WTC11 (cell line): ENCODE results near the gene PXK. TPM values are rescaled to one million over a fixed set of nuclear protein-coding genes. Genes with fewer than 3 reads are reported as not detected.

Experiments
- ATAC-seq: fragments of 200-7000 bp; cut with Tn5 transposase; 2 replicates; pipeline ENCODE4 v1.10.0; 2021; ENCODE audit warnings: mild to moderate bottlenecking, moderate library complexity
- CTCF ChIA-PET: fragments of 300-600 bp; sonication (Branson Sonifier 250); formaldehyde crosslinking; loops from one replicate; lab custom pipeline; 2021; ENCODE audit warnings: antibody characterized with exemption; lab: Charles Lee
- POLR2A ChIA-PET: fragments of 350-600 bp; sonication (Branson Sonifier 250); formaldehyde crosslinking; loops from one replicate; lab custom pipeline; 2021; ENCODE audit warnings: antibody characterized with exemption; lab: Charles Lee
- DNase-seq: peaks from one replicate; pipeline ENCODE4 v3.0.0; 2021; ENCODE audit warnings: low spot score
- H3K27ac Mint-ChIP-seq: 2 replicates; pipeline ENCODE4 v1.8.0; 2021; ENCODE audit warnings: mixed read lengths
- H3K27me3 Mint-ChIP-seq: 2 replicates; pipeline ENCODE4 v1.8.0; 2021; ENCODE audit warnings: low read depth, mild to moderate bottlenecking, moderate library complexity, mixed read lengths
- H3K36me3 Mint-ChIP-seq: 2 replicates; pipeline ENCODE4 v1.8.0; 2021; ENCODE audit warnings: mixed read lengths
- H3K4me1 Mint-ChIP-seq: 2 replicates; pipeline ENCODE4 v1.8.0; 2022; ENCODE audit warnings: mixed read lengths
- H3K4me3 Mint-ChIP-seq: 2 replicates; pipeline ENCODE4 v1.8.0; 2021; ENCODE audit warnings: mild to moderate bottlenecking, moderate library complexity, mixed read lengths
- H3K9me3 Mint-ChIP-seq: 2 replicates; pipeline ENCODE4 v1.8.0; 2021; ENCODE audit warnings: mixed read lengths
- ATF1 ChIP-seq: sonication (generic); formaldehyde crosslinking; IDR thresholded peaks from 2 replicates; pipeline ENCODE4 v1.8.1; 2023; ENCODE audit warnings: mild to moderate bottlenecking, moderate library complexity, missing genetic modification reagents
- ATF2 ChIP-seq: sonication (generic); formaldehyde crosslinking; IDR thresholded peaks from 2 replicates; pipeline ENCODE4 v1.8.1; 2022; ENCODE audit warnings: low read depth, missing genetic modification reagents, borderline replicate concordance
- E2F5 ChIP-seq: sonication (generic); formaldehyde crosslinking; IDR thresholded peaks from 2 replicates; pipeline ENCODE4 v1.8.1; 2022; ENCODE audit warnings: mild to moderate bottlenecking, moderate library complexity, missing genetic modification reagents
- ESRRA ChIP-seq: sonication (generic); formaldehyde crosslinking; IDR thresholded peaks from 2 replicates; pipeline ENCODE4 v1.8.1; 2022; ENCODE audit warnings: mild to moderate bottlenecking, missing genetic modification reagents, borderline replicate concordance
- FOXJ3 ChIP-seq: sonication (generic); formaldehyde crosslinking; IDR thresholded peaks from 2 replicates; pipeline ENCODE4 v1.9.0; 2021; ENCODE audit warnings: missing genetic modification reagents, mild to moderate bottlenecking, borderline replicate concordance
- GRHL2 ChIP-seq: fragments of 250-450 bp; sonication (Bioruptor Pico); IDR thresholded peaks from 2 replicates; pipeline ENCODE4 v1.8.0; 2022; ENCODE audit warnings: mild to moderate bottlenecking, moderate library complexity; ENCODE audit not compliant: insufficient replicate concordance, severe bottlenecking
- MXD4 ChIP-seq: fragments of 250-450 bp; sonication (Bioruptor Pico); IDR thresholded peaks from 2 replicates; pipeline ENCODE4 v1.8.0; 2021; ENCODE audit warnings: mild to moderate bottlenecking, moderate library complexity, borderline replicate concordance
- NR3C1 ChIP-seq: sonication (generic); formaldehyde crosslinking; conservative IDR thresholded peaks from 2 replicates; pipeline ENCODE4 v1.8.1; 2023; ENCODE audit warnings: low read depth, mild to moderate bottlenecking, missing genetic modification reagents
- SOX15 ChIP-seq: fragments of 250-450 bp; sonication (Bioruptor Pico); IDR thresholded peaks from 2 replicates; pipeline ENCODE4 v1.9.0; 2021; ENCODE audit warnings: mild to moderate bottlenecking
- TP53 ChIP-seq: sonication (generic); formaldehyde crosslinking; IDR thresholded peaks from 2 replicates; pipeline ENCODE4 v1.8.1; 2023; ENCODE audit warnings: mild to moderate bottlenecking, missing genetic modification reagents
- ZBTB21 ChIP-seq: sonication (generic); formaldehyde crosslinking; IDR thresholded peaks from 2 replicates; pipeline ENCODE4 v1.8.1; 2023; ENCODE audit warnings: mild to moderate bottlenecking, missing genetic modification reagents, borderline replicate concordance
- ZNF138 ChIP-seq: sonication (generic); formaldehyde crosslinking; conservative IDR thresholded peaks from 2 replicates; pipeline ENCODE4 v1.8.1; 2022; ENCODE audit warnings: mild to moderate bottlenecking, moderate library complexity, missing genetic modification reagents
- ZNF219 ChIP-seq: sonication (generic); formaldehyde crosslinking; IDR thresholded peaks from 2 replicates; pipeline ENCODE4 v1.8.0; 2023; ENCODE audit warnings: missing genetic modification reagents, mild to moderate bottlenecking, borderline replicate concordance
- ZNF317 ChIP-seq: sonication (generic); formaldehyde crosslinking; IDR thresholded peaks from 2 replicates; pipeline ENCODE4 v1.8.1; 2023; ENCODE audit warnings: low read depth, mild to moderate bottlenecking, moderate library complexity, missing genetic modification reagents, borderline replicate concordance
- ZNF425 ChIP-seq: fragments of 250-450 bp; sonication (Bioruptor Pico); conservative IDR thresholded peaks from 2 replicates; pipeline ENCODE4 v1.9.0; 2021; ENCODE audit warnings: mild to moderate bottlenecking
- ZNF671 ChIP-seq: fragments of 250-450 bp; sonication (Bioruptor Pico); IDR thresholded peaks from 2 replicates; pipeline ENCODE4 v1.8.0; 2021; ENCODE audit warnings: mild to moderate bottlenecking
- total RNA-seq: library from RNA; stranded (reverse); gene quantifications from 3 replicates; pipeline ENCODE4 v1.2.3, GENCODE V29; 2021
- TF ChIP-seq, protein P1 (sequence below): sonication (generic); formaldehyde crosslinking; IDR thresholded peaks from 2 replicates; pipeline ENCODE4 v1.8.0; 2022; ENCODE audit warnings: mild to moderate bottlenecking, missing genetic modification reagents
- TF ChIP-seq, protein P2 (sequence below): fragments of 250-450 bp; sonication (Bioruptor Pico); IDR thresholded peaks from 2 replicates; pipeline ENCODE4 v1.9.0; 2021; ENCODE audit warnings: mild to moderate bottlenecking, borderline replicate concordance

The PXK gene
- total RNA-seq, 1 experiment from 2014 or later = 9.4 TPM

- ChIA-PET POLR2A (no interaction called here), CTCF (interaction anchor here (1.0 to 1.3 kb wide), 3 partner anchors 99 to 227 kb away, joined by 3 read pairs; no protein-coding TSS in a partner anchor)
- Mint-ChIP-seq H3K4me1 (peaks cover 24% of the 10 kb centered on the region), H3K27me3 (no peaks in the 10 kb centered on the region), H3K4me3 (no peak overlapping the region), H3K36me3 (no peaks in the 10 kb centered on the region; the same call in 1 of the 2 replicates), H3K9me3 (no peaks in the 10 kb centered on the region), H3K27ac (no peak overlapping the region)
- TF ChIP-seq ZNF219 (CRISPR knock-in tag) (no peak), GRHL2 (CRISPR knock-in tag) (no peak), ZNF138 (no peak), ZNF671 (CRISPR knock-in tag) (no peak), SOX15 (no peak), ZNF425 (CRISPR knock-in tag) (no peak), ESRRA (CRISPR knock-in tag) (no peak), E2F5 (CRISPR knock-in tag) (no peak), ATF2 (no peak), TP53 (no peak), ZNF317 (no peak), ATF1 (CRISPR knock-in tag) (no peak), ZBTB21 (CRISPR knock-in tag) (no peak), NR3C1 (CRISPR knock-in tag) (no peak), MXD4 (CRISPR knock-in tag) (no peak), FOXJ3 (no peak)
- TF ChIP-seq, protein P1, sequence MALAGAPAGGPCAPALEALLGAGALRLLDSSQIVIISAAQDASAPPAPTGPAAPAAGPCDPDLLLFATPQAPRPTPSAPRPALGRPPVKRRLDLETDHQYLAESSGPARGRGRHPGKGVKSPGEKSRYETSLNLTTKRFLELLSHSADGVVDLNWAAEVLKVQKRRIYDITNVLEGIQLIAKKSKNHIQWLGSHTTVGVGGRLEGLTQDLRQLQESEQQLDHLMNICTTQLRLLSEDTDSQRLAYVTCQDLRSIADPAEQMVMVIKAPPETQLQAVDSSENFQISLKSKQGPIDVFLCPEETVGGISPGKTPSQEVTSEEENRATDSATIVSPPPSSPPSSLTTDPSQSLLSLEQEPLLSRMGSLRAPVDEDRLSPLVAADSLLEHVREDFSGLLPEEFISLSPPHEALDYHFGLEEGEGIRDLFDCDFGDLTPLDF (CRISPR knock-in tag) = no peak
- TF ChIP-seq, protein P2, sequence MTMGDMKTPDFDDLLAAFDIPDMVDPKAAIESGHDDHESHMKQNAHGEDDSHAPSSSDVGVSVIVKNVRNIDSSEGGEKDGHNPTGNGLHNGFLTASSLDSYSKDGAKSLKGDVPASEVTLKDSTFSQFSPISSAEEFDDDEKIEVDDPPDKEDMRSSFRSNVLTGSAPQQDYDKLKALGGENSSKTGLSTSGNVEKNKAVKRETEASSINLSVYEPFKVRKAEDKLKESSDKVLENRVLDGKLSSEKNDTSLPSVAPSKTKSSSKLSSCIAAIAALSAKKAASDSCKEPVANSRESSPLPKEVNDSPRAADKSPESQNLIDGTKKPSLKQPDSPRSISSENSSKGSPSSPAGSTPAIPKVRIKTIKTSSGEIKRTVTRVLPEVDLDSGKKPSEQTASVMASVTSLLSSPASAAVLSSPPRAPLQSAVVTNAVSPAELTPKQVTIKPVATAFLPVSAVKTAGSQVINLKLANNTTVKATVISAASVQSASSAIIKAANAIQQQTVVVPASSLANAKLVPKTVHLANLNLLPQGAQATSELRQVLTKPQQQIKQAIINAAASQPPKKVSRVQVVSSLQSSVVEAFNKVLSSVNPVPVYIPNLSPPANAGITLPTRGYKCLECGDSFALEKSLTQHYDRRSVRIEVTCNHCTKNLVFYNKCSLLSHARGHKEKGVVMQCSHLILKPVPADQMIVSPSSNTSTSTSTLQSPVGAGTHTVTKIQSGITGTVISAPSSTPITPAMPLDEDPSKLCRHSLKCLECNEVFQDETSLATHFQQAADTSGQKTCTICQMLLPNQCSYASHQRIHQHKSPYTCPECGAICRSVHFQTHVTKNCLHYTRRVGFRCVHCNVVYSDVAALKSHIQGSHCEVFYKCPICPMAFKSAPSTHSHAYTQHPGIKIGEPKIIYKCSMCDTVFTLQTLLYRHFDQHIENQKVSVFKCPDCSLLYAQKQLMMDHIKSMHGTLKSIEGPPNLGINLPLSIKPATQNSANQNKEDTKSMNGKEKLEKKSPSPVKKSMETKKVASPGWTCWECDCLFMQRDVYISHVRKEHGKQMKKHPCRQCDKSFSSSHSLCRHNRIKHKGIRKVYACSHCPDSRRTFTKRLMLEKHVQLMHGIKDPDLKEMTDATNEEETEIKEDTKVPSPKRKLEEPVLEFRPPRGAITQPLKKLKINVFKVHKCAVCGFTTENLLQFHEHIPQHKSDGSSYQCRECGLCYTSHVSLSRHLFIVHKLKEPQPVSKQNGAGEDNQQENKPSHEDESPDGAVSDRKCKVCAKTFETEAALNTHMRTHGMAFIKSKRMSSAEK = no peak
- ATAC-seq = no peak
- no peak for DNase-seq
Measured at GRCh38 chr3:58404396-58404795, 71.7 kb downstream of the PXK start.
